Measurements from ENCODE around the gene LTBP4.

The LTBP4 gene

GRCh38 chr19:40570313-40571004 is 30.7 kb upstream of the LTBP4 start:
- Histone ChIP-seq H2AFZ (ENCODE audit: low read depth, low read length) (peak overlapping the region; percentile 64), H3K4me3 (ENCODE audit: low read depth in 1 of 2, low read length in 2 of 2) (peak overlapping the region in 1 of 2 experiments; percentile 49; a peak in 2 of 4 replicates), H3K79me2 (ENCODE audit: insufficient read depth, low read length) (no peaks in the 10 kb centered on the region), H3K4me2 (ENCODE audit: insufficient read depth, low read length) (peak overlapping the region; percentile 59), H3K27ac (ENCODE audit: low read length) (no peak overlapping the region), H4K20me1 (ENCODE audit: insufficient read depth, low read length) (no peaks in the 10 kb centered on the region), H3K4me1 (ENCODE audit: insufficient read depth, low read length) (peaks cover 14% of the 10 kb centered on the region), H3K9ac (ENCODE audit: low read depth, low read length) (peak overlapping the region; percentile 40), H3K27me3 (ENCODE audit: insufficient read depth, low read length, poor library complexity) (no peaks in the 10 kb centered on the region), H3K36me3 (ENCODE audit: insufficient read depth, low read length) (no peaks in the 10 kb centered on the region), H3K9me3 (ENCODE audit: insufficient read depth, low read length, severe bottlenecking) (no peaks in the 10 kb centered on the region)
- DNase-seq (peak; percentile 96), ATAC-seq (ENCODE audit: insufficient read depth, low read depth) (peak; percentile 90)
- TF ChIP-seq EZH2 (IDR thresholded peaks at IDR 0.05; ENCODE audit: borderline replicate concordance, low read depth, low read length, severe bottlenecking): no peak
- TF ChIP-seq CTCF (IDR thresholded peaks at IDR 0.05; ENCODE audit: borderline replicate concordance, extremely low read depth, low read length, poor library complexity, severe bottlenecking): peak; percentile 72

- no peak overlapping the region for H3K27ac ChIP-seq (ENCODE audit: low read length)
- no peaks in the 10 kb centered on the region for H3K27me3 ChIP-seq (ENCODE audit: insufficient read depth, low read length, poor library complexity)
- peak overlapping the region; percentile 59 for H3K4me2 ChIP-seq (ENCODE audit: insufficient read depth, low read length)
- H3K36me3 ChIP-seq (ENCODE audit: insufficient read depth, low read length): no peaks in the 10 kb centered on the region
- peak overlapping the region; percentile 64 for H2AFZ ChIP-seq (ENCODE audit: low read depth, low read length)
- H3K9ac ChIP-seq (ENCODE audit: low read depth, low read length): no peak overlapping the region
- H4K20me1 ChIP-seq (ENCODE audit: insufficient read depth, low read length): no peaks in the 10 kb centered on the region
- no peaks in the 10 kb centered on the region for H3K9me3 ChIP-seq (ENCODE audit: insufficient read depth, low read length, severe bottlenecking)
- H3K79me2 ChIP-seq (ENCODE audit: insufficient read depth, low read length): no peaks in the 10 kb centered on the region
- H3K4me3 ChIP-seq (ENCODE audit: low read depth in 1 of 2, low read length in 2 of 2): peak overlapping the region in 1 of 2 experiments; percentile 49; a peak in 2 of 4 replicates
- H3K4me1 ChIP-seq (ENCODE audit: insufficient read depth, low read length): peaks cover 14% of the 10 kb centered on the region
- TF ChIP-seq EZH2 (IDR thresholded peaks at IDR 0.05; ENCODE audit: borderline replicate concordance, low read depth, low read length, severe bottlenecking): no peak
- no peak for TF ChIP-seq CTCF (IDR thresholded peaks at IDR 0.05; ENCODE audit: borderline replicate concordance, extremely low read depth, low read length, poor library complexity, severe bottlenecking)
- DNase-seq (no peak), ATAC-seq (ENCODE audit: insufficient read depth, low read depth) (no peak)
These were observed 30.2 kb upstream of the LTBP4 start for GRCh38 chr19:40571005-40571318.

- no peak for ATAC-seq (ENCODE audit: insufficient read depth, low read depth)
- H2AFZ ChIP-seq (ENCODE audit: low read depth, low read length): no peak overlapping the region
- peaks cover 3% of the 10 kb centered on the region for H3K79me2 ChIP-seq (ENCODE audit: insufficient read depth, low read length)
- H3K4me3 ChIP-seq (ENCODE audit: low read depth in 1 of 2, low read length in 2 of 2): no peak overlapping the region
- H3K27ac ChIP-seq (ENCODE audit: low read length): no peak overlapping the region
- no peak for TF ChIP-seq EZH2 (IDR thresholded peaks at IDR 0.05; ENCODE audit: borderline replicate concordance, low read depth, low read length, severe bottlenecking)
- TF ChIP-seq CTCF (IDR thresholded peaks at IDR 0.05; ENCODE audit: borderline replicate concordance, extremely low read depth, low read length, poor library complexity, severe bottlenecking): no peak
- H4K20me1 ChIP-seq (ENCODE audit: insufficient read depth, low read length): no peaks in the 10 kb centered on the region
- no peaks in the 10 kb centered on the region for H3K36me3 ChIP-seq (ENCODE audit: insufficient read depth, low read length)
- peaks cover 20% of the 10 kb centered on the region for H3K4me1 ChIP-seq (ENCODE audit: insufficient read depth, low read length)
- H3K4me2 ChIP-seq (ENCODE audit: insufficient read depth, low read length): no peak overlapping the region
- H3K9ac ChIP-seq (ENCODE audit: low read depth, low read length): no peak overlapping the region
- DNase-seq: no peak
- H3K9me3 ChIP-seq (ENCODE audit: insufficient read depth, low read length, severe bottlenecking): no peaks in the 10 kb centered on the region
- no peaks in the 10 kb centered on the region for H3K27me3 ChIP-seq (ENCODE audit: insufficient read depth, low read length, poor library complexity)
These were observed 29.2 kb upstream of the LTBP4 start for GRCh38 chr19:40571831-40572495.
